IPS-11a (cell line): ENCODE results near the gene INCENP.
A peak's percentile ranks its signal among the peaks of the same experiment; 100 is the strongest.
"Not testable (repeated sequence)": the region's sequence is repeated elsewhere in the genome, so short reads cannot be mapped to it uniquely, and the experiment has no call there.

Source experiments
- H3K4me3 ChIP-seq: one replicate; pipeline ENCODE4 v1.5.1; 2013; ENCODE audit warnings: low read depth, low read length, control low read depth

INCENP gene

DNA sequence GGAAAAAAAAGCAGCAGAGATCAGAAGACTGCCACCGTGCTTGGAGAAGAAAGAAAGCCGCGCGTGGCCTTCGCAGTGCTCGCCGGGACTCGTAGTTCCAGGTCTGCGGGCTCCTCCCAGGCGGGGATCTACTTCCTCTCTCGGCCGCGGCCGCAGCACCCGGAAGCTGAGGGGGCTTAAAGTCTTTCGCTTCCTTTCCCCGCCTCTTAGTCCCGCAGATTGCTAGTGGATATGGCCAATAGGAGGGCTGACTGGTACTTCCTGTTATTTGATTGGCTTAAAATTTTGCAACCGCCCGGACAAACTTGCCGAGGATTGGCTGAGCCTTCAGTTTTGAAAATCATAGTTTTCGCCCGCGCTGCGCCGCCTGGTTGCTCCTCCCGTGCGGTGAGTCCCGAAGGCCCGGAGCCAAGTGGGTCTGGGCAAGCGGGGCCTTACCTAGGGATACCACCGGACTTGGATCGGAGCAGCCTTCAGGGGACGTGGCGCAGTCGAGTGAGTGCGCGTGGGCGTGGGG, at the start of gene INCENP:
TSS of gene INCENP (plus strand) at position 343 of the 517 bp plus-strand sequence. CDS start 4,151 bp downstream, outside the sequence.
- peak within 1 kb of the TSS; percentile 96 for H3K4me3 ChIP-seq

DNA sequence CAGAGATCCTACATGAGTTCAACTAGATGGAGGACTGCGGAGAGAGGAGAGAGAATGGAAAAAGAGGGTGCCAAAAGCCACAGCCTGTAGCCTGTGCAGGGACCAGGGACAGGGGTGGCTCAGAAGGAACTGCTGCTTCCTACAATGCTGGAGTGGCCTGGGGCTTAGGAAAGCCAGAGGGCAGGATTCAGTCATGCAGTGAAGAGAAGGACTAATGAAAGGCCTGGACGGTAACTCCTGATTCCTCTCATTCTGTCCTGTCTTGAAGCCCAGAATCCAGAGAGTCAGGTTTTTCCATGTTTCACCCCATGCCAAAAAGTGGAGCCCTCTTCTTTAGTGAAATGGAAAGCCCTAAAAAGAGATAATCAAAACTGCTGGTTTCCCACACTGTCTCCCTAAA, 48.4 kb upstream of the INCENP start:
- no peak overlapping the region for H3K4me3 ChIP-seq

DNA sequence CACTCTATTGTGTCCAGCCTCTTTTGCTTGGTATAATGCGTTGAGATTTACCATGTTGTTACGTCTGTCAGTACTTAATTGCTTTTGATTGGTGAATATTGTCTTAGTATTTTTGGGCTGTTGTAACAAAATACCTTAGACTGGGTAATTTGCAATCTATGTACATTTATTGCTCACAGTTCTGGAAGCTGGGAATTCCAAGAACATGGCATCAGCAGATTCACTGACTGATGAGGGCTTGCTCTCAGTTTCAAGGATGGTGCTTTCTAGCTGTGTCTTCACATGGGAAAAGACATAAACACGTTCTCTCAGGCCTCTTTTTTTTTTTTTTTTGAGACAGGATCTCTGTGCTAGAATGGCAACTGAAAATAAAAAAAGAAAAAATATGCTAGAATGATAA, 46.7 kb upstream of the INCENP start:
- no peak overlapping the region for H3K4me3 ChIP-seq

DNA sequence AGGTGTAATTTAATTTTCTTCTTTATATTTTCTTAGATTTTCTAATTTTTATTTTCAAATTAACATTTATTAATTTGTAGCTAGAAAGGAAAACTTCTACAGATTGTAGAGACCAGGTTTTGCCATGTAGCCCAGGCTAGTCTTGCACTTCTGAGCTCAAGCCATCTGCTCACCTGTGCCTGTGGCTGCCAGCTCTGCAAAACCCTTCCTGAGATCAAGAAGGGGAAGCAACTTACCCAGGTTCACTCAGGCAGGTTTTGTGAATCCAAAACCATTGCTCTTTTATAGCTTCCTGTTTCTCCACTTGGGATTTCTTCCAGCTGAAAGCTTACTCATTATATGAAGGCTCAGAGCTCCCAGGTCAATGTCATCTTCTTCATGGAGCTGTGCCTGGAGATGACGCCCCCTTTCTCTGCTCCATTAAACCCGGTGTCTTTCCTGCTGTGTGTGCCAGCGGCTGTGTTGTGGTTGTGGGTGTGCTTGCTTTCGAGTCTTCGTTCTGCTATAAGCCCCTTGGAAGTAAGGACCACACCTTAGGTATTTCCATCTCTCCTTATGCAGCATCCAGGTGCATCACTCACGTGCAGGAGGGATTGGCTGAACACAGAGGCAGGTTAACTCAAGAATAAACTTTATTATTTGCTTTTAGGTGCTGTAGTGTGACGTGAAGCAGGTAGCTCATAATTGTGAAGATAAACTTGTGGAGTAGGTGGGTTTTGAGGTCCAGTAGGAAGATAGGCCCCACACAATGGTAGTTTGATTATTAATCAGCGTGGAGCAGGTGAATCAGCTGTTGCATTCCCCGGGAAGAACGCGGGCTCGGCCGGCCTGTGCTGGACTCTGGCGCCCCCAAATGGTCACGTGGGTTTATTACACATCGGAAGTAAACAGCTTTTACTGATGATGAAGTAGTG, 42.2 kb upstream of the INCENP start:
- H3K4me3 ChIP-seq, result no peak overlapping the region

DNA sequence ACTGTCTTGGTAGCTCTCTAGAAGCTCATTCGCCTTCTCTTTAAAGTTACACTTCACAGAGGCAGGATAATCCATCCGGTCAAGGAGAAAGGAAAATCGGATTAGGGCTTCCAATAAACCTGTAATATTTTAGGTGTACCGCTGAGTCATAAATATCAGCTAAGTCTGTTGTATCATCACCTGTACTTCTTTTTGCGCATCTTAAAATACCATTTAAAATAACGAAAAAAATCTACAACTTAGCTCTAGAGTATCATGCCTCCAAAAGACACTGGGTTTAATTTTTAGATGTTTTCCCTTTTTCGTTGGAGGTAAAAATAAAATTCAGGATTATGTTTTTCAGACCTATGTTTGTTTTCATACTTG, 41.5 kb upstream of the INCENP start:
- no peak overlapping the region for H3K4me3 ChIP-seq

DNA sequence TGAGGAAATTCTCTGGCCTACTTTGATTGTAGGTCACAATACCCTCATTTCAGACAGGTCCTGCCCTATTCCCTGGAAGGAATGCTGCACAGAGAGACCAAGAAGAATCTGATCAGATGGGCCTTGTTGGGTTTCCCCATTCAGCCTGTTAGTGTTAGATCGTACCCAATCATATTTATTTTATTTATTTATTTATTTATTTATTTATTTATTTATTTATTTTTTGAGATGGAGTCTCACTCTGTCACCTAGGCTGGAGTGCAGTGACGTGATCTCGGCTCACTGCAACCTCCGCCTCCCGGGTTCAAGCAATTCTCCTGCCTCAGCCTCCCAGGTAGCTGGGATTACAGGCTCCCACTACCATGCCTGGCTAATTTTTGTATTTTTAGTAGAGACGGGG, 39.0 kb upstream of the INCENP start:
- H3K4me3 ChIP-seq, result not testable (repeated sequence)

DNA sequence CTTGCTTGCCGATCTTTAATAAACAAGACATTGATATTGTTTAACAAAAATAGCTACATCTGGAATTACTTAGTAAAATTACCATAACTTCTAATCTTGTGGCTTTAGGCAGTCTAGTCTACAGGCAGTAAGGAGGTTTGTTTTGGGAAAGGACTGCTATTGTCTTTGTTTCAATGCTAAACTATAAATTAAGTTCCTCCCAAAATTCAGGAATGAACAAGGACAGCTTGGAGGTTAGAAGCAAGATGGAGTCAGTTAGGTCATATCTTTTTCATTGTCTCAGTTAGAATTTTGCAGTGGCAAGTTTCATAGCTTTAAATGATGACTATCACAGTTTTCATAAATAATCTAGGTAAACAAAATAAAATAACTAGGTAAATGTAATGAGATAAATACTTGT, 36.1 kb upstream of the INCENP start:
- no peak overlapping the region for H3K4me3 ChIP-seq

DNA sequence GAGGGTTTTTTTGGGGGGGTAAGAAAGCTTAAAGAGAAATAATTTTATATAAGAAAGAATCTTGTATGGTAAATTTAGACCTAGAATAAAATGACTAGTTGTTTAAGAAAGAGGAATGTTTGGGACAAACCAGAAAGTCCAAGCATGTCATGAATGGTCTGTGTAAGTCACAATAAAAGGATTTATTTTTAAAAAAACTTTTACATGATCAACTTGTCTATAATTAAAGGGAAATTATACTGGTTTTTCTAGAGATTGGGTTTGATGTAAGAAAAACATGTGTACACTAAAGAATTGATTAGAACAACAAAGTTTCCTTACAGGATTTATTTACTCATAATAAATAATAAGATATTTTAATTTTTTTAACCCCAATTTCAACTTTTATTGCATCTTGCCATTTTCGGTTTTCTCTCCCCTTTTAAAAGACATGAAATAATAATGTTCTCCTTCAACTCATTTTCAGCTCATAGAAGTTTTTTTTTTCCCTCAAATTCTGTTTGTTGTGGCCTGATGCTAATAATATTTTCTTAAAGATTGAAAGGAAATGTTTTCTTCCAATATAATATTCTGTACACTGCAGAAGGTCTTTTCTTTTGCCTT, 35.4 kb upstream of the INCENP start:
- no peak overlapping the region for H3K4me3 ChIP-seq

DNA sequence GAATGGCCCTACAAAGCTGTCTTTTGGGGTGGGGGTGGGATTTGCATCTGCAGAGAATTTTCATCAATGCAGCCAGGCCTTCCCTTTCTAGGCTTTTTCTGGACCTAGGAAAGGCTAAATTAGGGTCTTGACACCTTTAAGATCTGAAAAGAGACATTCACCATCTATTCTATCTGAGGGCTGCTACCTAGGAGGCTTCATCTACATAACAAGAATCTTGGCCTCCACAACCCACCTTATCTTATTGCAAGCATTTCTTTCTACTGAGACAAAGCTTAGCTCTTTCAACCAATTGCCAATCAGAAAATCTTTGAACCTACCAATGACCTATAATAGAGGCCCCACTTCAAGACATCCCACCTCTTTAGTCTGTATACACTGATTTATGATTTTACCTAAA, 20.7 kb upstream of the INCENP start:
- H3K4me3 ChIP-seq, result no peak overlapping the region

DNA sequence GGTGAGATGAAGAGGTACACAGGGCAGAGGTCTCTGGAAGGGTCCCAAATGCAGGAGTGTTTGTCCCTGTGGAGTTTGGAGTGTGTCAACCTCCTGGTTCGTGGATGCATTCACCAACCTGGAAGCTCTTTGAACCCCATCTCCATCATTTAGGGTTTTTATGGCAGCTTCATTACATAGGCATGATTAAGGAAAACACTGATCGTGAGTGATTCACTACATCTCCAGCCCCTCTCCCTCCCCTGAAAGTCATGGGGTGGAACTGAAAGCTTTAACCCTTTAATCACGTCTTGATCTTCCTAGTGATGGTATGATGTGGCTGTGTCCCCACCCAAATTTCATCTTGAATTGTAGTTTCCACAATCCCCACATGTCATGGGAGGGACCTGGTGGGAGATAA, 19.8 kb upstream of the INCENP start:
- no peak overlapping the region for H3K4me3 ChIP-seq

DNA sequence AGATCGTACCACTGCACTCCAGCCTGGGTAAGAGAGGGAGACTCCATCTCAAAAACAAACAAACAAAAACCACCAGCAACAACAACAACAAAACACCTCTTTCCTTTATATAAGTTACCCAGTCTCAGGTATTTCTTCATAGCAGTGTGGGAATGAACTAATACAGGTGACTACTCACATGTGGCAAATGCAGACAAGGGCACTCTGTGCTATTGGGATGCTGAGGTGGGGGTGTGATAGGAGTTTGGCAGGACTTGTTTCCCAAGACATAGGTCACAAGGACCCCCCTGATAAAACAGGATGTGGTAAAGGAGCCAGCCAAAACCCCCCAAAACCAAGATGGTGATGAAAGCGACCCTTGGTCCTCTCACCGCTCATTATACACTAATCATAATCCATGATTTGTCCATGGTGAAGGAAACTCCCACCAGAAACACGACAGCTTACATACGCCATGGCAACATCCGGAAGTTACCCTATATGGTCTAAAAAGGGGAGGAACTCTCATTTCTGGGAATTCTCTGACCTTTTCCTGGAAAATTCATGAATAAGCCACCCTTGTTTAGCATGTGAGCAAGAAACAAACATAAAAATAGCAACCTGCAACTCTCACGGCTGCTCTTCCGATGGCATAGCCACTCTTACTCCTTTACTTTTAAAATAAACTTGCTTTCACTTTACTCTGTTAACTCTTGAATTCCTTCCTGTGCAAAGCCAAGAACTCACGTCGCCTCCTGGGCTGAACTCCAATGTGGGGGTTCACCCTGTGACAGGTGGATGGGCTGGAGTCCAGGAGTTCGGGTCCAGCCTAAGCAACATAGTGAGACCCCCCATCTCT, 18.8 kb upstream of the INCENP start:
- no peak overlapping the region for H3K4me3 ChIP-seq

DNA sequence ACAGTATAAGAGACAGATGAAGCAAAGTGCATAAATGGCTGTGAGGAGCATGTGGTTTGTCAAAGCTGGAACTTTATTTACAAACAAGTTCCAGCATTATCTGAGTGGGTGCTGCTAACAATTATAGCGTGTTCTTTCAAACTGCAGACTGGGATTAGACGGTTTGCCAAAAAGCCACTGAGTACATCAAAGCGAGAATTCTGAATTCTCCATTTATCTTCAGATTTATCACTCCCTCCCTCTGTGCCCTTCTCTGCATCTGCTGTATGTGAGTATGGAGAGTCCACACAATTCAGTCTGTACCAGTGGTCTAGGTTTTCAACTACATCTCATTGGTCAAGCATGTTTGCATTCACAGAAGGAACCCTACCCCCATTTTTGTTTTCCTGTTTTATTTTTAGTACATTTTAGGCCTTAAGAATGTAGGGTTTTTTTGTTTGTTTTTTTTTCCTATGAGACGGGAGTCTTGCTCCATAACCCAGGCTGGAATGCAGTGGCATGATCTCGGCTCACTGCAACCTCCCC, 18.1 kb upstream of the INCENP start:
- no peak overlapping the region for H3K4me3 ChIP-seq

DNA sequence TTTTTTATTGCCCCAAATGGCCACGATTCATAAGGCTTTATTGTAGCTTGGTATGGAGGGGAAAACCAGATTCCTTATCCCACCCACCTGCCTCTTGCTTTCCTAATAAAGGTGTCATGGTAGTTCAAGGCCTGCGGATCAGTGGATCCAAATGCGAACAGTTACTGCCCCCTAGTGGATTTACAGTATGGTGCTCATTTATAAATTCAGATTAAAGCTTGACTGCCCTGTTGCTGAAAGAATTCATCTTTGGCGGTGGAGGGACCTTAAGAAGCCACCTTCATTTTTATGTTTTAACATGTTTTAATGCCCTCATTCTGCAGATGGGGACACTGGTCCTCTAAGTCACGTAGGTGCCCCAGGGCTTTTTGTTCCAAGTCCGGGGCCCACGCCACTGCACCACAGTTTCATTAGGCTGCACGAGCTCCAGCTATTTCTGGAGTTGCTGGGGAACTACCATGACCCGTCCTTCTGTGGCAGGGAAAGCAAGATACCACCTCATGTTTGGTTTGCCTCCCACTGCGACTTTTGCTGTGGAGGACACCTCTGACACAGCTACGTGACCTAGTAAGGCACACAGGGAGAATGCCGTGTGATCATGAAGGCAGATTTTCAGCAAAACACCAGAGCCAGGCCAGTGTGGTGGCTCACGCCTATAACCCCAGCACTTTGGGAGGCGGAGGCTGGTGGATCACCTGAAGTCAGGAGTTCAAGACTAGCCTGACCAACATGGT, 15.6 kb upstream of the INCENP start:
- H3K4me3 ChIP-seq, result no peak overlapping the region

DNA sequence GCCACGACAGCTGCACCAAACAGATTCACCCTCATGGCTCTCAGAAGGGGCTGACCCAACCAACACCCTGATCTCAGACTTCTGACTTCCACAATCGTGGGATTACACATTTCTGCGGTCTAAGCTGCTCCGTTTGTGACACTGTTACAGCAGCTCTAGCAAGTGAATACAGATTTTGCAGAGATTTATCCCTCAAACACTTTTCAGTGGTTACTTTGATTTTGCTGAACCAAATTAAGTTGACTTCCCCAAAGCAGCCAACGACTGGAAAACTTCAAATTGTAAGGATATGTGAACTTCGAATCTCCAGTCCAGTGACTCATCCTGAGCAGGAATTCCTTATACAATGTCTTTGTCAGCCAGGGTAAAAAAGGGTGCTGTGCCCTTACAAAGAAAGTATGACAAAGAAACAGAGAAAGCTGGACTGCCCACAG, 14.8 kb upstream of the INCENP start:
- no peak overlapping the region for H3K4me3 ChIP-seq

DNA sequence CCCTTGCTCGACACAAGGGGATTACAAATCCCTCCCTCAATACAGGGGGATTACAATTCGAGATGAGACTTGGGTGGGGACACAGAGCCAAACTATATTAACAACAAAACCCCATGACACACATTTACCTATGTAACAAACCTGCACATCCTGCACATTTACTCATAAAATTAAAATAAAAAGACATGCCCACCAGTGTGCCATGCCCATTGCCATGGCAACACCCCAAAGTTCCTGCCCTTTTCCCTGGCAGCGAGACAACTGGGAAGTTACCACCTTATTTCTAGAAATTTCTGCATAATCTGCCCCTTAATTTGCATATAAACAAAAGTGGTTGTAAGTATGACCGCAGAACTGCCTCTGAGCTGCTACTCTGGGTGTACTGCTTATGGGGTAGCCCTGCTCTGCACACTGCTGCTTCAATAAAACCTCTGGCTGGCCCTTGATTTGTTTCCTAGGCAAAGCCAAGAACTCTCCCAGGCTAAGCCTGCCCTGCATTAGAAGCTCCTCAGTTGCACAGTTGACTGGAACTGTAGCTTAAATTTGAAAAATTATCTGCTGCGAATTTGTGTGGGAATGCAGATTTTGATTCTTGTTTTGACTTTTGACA, 8.6 kb upstream of the INCENP start:
- H3K4me3 ChIP-seq, result no peak overlapping the region

DNA sequence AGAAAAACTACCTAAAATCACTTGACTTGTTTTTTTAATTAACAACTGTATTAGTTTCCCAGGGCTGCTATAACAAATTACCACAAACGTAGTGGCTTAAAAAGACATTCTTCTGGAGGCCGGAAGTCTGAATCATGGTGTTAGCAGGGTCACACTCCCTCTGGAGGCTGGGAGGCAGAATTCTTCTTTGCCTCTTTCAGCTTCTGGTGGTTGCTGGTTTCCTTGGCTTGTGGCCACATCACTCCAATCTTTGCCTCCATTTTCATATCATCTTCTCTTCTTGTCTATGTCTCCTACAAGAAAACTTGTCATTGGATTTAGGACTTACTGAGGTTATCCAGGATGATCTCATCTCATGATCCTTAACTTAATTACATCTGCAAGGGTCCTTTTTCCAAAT, 7.4 kb upstream of the INCENP start:
- no peak overlapping the region for H3K4me3 ChIP-seq

DNA sequence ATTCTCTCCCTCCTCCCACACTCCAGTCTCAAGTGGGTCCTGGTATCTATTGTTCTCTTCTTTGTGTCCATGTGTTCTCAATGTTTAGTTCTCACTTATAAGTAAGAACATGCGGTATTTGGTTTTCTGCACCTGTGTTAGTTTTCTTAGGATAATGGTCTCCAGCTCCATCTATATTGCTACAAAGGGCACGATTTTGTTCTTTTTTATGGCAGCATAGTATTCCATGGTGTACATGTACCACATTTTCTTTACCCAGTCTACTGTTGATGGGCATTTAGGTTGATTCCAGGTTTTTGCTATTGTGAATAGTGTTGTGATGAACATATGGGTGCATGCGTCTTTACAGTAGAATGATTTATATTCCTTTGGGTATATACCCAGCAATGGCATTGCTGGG, 4.2 kb upstream of the INCENP start:
- H3K4me3 ChIP-seq, result no peak overlapping the region

DNA sequence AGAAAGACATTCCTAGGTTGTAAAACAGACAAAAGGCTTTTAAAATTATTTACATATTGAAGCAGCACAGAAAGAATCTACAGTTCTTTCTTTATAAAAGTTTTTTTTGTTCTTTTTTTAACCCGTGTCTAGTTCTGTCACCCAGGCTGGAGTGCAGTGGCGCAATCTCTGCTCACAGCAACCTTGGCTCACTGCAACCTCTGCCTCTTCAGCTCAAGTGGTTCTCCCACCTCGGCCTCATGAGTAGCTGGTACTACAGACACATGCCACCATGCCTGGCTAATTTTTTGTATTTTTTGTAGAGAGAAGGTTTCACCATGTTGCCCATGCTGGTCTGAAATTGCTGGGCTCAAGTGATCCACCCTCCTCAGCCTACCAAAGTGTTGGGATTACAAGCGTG, 3.8 kb upstream of the INCENP start:
- no peak overlapping the region for H3K4me3 ChIP-seq

DNA sequence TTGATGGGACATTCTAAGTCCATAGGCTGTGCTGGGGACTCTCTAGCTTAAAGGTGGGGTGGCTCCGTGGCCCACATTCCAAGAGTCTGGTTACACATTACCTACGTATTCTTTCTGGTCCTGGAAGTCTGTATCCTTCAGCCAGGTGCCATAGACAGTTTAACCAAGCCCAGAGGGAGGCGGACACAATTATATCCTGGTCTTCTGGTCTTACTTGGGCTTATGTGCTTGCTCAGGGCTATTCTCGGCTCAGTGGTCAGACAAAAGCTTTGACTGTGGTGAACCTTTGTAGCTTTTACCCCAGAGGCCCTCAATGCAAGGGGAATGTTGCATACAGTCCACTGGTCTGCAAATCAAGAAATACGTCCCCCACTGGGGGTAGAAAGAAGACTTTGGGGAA, 3.4 kb upstream of the INCENP start:
- H3K4me3 ChIP-seq, result no peak overlapping the region

DNA sequence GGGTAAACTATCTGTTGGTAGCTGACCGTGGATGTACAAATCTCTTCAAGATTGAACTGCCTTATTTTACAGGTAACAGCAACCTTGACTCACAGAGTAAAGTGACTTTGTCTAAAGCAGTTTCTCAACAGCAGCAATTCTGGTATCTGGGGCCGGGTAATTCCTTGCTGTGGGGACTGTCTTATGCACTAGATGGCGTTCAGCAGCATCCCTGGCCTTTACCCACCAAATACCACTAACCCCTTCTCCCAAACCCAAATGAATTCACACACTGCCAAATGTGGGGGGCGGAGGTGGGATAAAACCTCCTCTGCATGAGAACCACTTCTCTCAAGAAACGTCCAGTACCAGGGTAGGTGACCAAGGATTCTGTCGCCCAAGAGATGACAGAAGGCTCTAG, 1.7 kb upstream of the INCENP start:
- no peak overlapping the region for H3K4me3 ChIP-seq
